ENCODE measurements around the gene SLC37A1.

GRCh38 chr21:42480736-42481135, 32.9 kb upstream of the SLC37A1 start:
- no peak for TF ChIP-seq CTCF (IDR thresholded peaks at IDR 0.05; ENCODE audit: borderline replicate concordance, extremely low read depth, low read length, poor library complexity, severe bottlenecking)
- TF ChIP-seq EZH2 (IDR thresholded peaks at IDR 0.05; ENCODE audit: borderline replicate concordance, low read depth, low read length, severe bottlenecking) = no peak
